Chondrocyte (in vitro differentiated cells): ENCODE data around the gene RNF11. TPM values are rescaled to one million over a fixed set of nuclear protein-coding genes. Genes with fewer than 3 reads are reported as not detected.

Experiments
- DNase-seq: peaks from one replicate; pipeline ENCODE4 v3.0.0; 2021; ENCODE audit warnings: mixed read lengths, low spot score
- H3K27ac Mint-ChIP-seq: one replicate; pipeline ENCODE4 v1.8.0; 2021; ENCODE audit warnings: mild to moderate bottlenecking, moderate library complexity, mixed read lengths; ENCODE audit not compliant: unreplicated experiment
- H3K27me3 Mint-ChIP-seq: 2 replicates; pipeline ENCODE4 v1.8.0; 2021; ENCODE audit warnings: low read depth, mixed read lengths
- H3K36me3 Mint-ChIP-seq: 2 replicates; pipeline ENCODE4 v1.8.0; 2021; ENCODE audit warnings: low read depth, mixed read lengths
- H3K4me1 Mint-ChIP-seq: 2 replicates; pipeline ENCODE4 v1.8.0; 2021; ENCODE audit warnings: low read depth, mild to moderate bottlenecking, mixed read lengths
- H3K4me3 Mint-ChIP-seq: one replicate; pipeline ENCODE4 v1.8.0; 2021; ENCODE audit warnings: mild to moderate bottlenecking, moderate library complexity, mixed read lengths; ENCODE audit not compliant: unreplicated experiment
- H3K9me3 Mint-ChIP-seq: 2 replicates; pipeline ENCODE4 v1.8.0; 2021; ENCODE audit warnings: low read depth, mixed read lengths
- CTCF ChIP-seq: fragments of 200-600 bp; sonication (generic); IDR thresholded peaks from 2 replicates; pipeline ENCODE4 v1.5.0; 2021; ENCODE audit warnings: antibody characterized with exemption, mild to moderate bottlenecking, moderate library complexity
- total RNA-seq: library from RNA; stranded (reverse); gene quantifications from 3 replicates; pipeline ENCODE4 v1.2.1, GENCODE V29; 2021

The RNF11 gene
- total RNA-seq, 1 donor from 2014 or later, result 131 TPM

GRCh38 chr1:51312718-51313117 lies 76.6 kb downstream of the RNF11 start:
- no peak for TF ChIP-seq CTCF

DNA sequence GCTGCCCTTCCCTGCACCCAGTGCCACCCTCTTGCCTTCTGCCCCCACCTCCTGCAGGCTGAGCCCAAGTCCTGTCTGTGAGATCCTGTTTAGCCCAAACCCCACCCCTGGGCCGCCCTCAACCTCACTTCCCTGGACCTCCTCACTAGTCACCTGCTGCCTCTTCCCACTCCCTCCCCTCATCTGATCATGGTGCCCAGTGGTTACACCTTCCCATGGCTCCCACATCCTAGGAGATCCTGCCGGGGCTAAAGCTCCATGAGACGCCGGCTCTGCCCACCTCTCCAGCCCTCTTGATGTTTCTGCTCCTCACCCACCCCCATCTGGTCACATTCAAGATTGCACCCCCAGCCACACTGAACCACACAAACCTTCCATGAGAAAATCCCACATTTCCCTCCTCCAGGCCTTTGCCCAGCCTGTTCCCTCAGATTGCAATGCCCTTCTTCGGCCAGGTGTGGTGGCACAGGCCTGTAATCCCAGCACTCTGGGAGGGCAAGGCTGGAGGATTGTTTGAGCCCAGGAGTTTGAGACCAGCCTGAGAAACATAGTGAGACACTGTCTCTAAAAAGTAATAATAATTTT lies 77.3 kb downstream of the RNF11 start:
- Mint-ChIP-seq H3K9me3 (no peaks in the 10 kb centered on the region), H3K36me3 (no peaks in the 10 kb centered on the region), H3K27ac (peak overlapping the region; percentile 46), H3K4me3 (no peak overlapping the region), H3K4me1 (peaks cover 26% of the 10 kb centered on the region), H3K27me3 (no peaks in the 10 kb centered on the region)
- peak; percentile 50 for DNase-seq
- TF ChIP-seq CTCF, result peak; percentile 51

More at GRCh38 chr1:51312718-51313117, 76.6 kb downstream of the RNF11 start:
- Mint-ChIP-seq H3K27ac (no peak overlapping the region), H3K4me3 (no peak overlapping the region), H3K4me1 (peaks cover 26% of the 10 kb centered on the region), H3K36me3 (no peaks in the 10 kb centered on the region), H3K9me3 (no peaks in the 10 kb centered on the region), H3K27me3 (no peaks in the 10 kb centered on the region)
- DNase-seq, result peak; percentile 50

GRCh38 chr1:51313961-51314777 lies 78.1 kb downstream of the RNF11 start:
- no peak for TF ChIP-seq CTCF
- H3K9me3 Mint-ChIP-seq, result no peaks in the 10 kb centered on the region
- peaks cover 26% of the 10 kb centered on the region for H3K4me1 Mint-ChIP-seq
- peak; percentile 61 for DNase-seq
- no peaks in the 10 kb centered on the region for H3K27me3 Mint-ChIP-seq
- H3K4me3 Mint-ChIP-seq, result no peak overlapping the region
- H3K36me3 Mint-ChIP-seq, result no peaks in the 10 kb centered on the region
- peak overlapping the region; percentile 81 for H3K27ac Mint-ChIP-seq

DNA sequence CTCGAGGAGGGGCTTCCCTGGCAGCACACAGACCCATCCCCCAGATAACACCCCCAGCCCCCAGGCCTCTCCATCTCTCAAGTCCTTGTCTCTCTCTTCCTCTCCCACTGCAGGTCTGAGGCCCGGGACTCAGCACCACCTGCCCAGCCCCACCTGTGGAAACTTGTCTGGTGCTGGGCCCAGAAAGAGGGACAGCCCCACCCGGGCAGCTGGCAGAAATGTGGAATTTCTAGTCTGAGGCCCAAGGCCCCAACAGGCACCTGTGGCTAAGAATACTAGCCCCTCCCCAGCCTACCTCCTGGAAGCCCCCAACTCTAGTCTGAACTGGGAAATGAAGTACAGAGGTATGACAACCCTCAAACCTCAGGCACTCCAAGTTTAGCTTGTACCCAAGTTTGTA lies 78.9 kb downstream of the RNF11 start:
- Mint-ChIP-seq H3K27me3 (no peaks in the 10 kb centered on the region), H3K27ac (peak overlapping the region; percentile 65), H3K36me3 (no peaks in the 10 kb centered on the region), H3K9me3 (no peaks in the 10 kb centered on the region), H3K4me3 (no peak overlapping the region), H3K4me1 (peaks cover 26% of the 10 kb centered on the region)
- DNase-seq, result peak; percentile 44
- TF ChIP-seq CTCF, result no peak

DNA sequence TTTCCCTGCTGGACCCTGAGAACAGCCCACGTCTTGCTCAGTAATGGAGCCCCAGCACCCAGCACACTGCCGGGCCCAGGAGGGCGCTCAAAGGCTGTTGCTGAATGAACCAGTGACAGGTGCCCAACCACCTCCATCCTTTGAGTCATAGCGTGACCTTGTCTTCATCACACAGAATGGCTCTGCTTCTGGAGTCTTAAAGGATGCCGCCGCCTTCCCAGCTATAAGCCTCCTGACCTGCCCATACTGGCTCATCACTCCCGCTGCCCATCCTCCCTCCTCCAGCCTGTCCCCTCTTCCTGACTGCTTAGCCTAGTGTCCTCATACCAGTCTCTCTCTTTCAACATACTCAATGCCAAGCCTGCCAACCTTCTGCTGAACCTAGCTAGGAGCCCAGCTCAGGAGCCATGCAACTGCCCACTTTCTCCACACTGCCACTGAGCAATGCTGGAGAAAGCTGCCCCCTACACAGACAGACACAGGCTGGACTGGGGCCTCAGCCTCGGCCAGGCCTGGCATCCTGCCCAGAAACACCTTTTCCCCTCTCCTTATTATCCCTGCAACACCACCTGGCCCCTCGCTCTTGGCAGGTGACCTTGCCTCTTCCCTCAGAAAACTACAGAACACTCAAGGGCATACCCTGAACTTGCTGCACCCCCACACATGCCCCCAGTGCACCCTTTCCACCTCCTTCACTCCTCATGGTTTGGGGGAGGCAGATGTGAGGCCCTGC lies 80.2 kb downstream of the RNF11 start:
- Mint-ChIP-seq H3K4me3 (no peak overlapping the region), H3K27me3 (no peaks in the 10 kb centered on the region), H3K4me1 (peaks cover 26% of the 10 kb centered on the region), H3K9me3 (no peaks in the 10 kb centered on the region), H3K36me3 (no peaks in the 10 kb centered on the region), H3K27ac (no peak overlapping the region)
- DNase-seq, result peak; percentile 69
- no peak for TF ChIP-seq CTCF
